Ovary (tissue), 9 donors: ENCODE measurements around the gene TBC1D1. TPM values are rescaled to one million over a fixed set of nuclear protein-coding genes. Genes with fewer than 3 reads are reported as not detected.

Source experiments
- DNase-seq, 5 donors: peaks; one replicate each; pipeline ENCODE4 v3.0.0-alpha.2; 2019 to 2020
- H3K27ac ChIP-seq, 2 donors: fragments of 200-600 bp; one replicate each; pipeline versions ENCODE4 v1.5.1 to v1.8.0; 2019 to 2022
- H3K27me3 ChIP-seq: fragments of 200-600 bp; one replicate; pipeline ENCODE4 v1.8.0; 2022
- H3K36me3 ChIP-seq: fragments of 200-600 bp; sonication (generic); one replicate; pipeline ENCODE4 v1.5.1; 2019
- H3K4me1 ChIP-seq: one replicate; pipeline ENCODE4 v1.8.1; 2013; ENCODE audit warnings: mild to moderate bottlenecking, moderate library complexity; ENCODE audit not compliant: insufficient read depth
- H3K4me3 ChIP-seq: fragments of 200-600 bp; sonication (generic); one replicate; pipeline ENCODE4 v1.5.1; 2017
- H3K9me3 ChIP-seq, 2 donors: fragments of 200-600 bp in 1 of 2; sonication (generic) in 1 of 2; one replicate each; pipeline versions ENCODE4 v1.5.1 to v1.8.1; 2013 to 2019; ENCODE audit warnings: mild to moderate bottlenecking in 1 of 2, moderate library complexity in 1 of 2
- EP300 ChIP-seq: sonication (generic); formaldehyde crosslinking; IDR thresholded peaks from one replicate; pipeline ENCODE4 v1.6.1; 2017; ENCODE audit warnings: antibody characterized with exemption
- POLR2A ChIP-seq: fragments of 450-650 bp; IDR thresholded peaks from one replicate; pipeline ENCODE4 v1.6.1; 2017; ENCODE audit warnings: antibody characterized with exemption, mild to moderate bottlenecking, moderate library complexity
- WGBS, 3 donors: extraction: QIAGEN DNeasy Blood & Tissue Kit in 1 of 3; methylation state at CpG; one replicate each; pipeline versions ENCODE4 v1.1.5 to v1.1.7; 2013 to 2017; 5-methylcytosine and 5-hydroxymethylcytosine counted together
- intact Hi-C, 4 donors: fragments of 100-400 bp; cut with DNase I; formaldehyde crosslinking; loops; one replicate each; pipeline versions ENCODE4 v1.11.0 to v1.15.1; 2022 to 2023
- polyA plus RNA-seq, 2 donors: library from polyadenylated mRNA; stranded (reverse); fragments of 200-250 nt in 1 of 2; fragments of 350-450 nt in 1 of 2; fragmentation: Illumina TruSeq in 1 of 2; extraction: RNeasy Lipid Tissue Mini Kit (QIAGEN cat#74804) in 1 of 2; gene quantifications; one replicate each; pipeline ENCODE4 v1.2.3, GENCODE V29; 2013 to 2014
- total RNA-seq, 7 donors: library from RNA; depleted of rRNA in 2 of 7; stranded (reverse); fragments of >200 nt in 2 of 7; fragmentation: NEBNext Ultra II Directional in 3 of 7; extraction: Animal tissue kit (Norgen Biotek cat#: 25700) in 3 of 7; gene quantifications; one replicate each; pipeline versions ENCODE4 v1.1.0 to v1.2.4, GENCODE V29; 2016 to 2023
- TF ChIP-seq, protein P1 (sequence below), 3 donors: fragments of 450-650 bp in 2 of 3; fragments of 200-600 bp in 1 of 3; IDR thresholded peaks; one replicate each; pipeline versions ENCODE4 v1.5.1 to v1.8.0; 2016 to 2022; ENCODE audit warnings: antibody characterized with exemption in 3 of 3, mild to moderate bottlenecking in 1 of 3
- donor health status: DM: no; HTN: no; CAD: no; lungs with moderate emphysema.
- donor health status: DM: no; HTN: no; CAD: no.
- donor health status: Bipolar disorder and iron deficiency.
- donor health status: DM: yes; HTN: yes; CAD: no.
- donor health status: DM: no; HTN: no; CAD: no.
- donor health status: DM: yes; HTN: yes; CAD: no.

The TBC1D1 gene
- total and polyA plus RNA-seq, 9 donors, result 39.5 to 104 (median 63.9) TPM

DNA sequence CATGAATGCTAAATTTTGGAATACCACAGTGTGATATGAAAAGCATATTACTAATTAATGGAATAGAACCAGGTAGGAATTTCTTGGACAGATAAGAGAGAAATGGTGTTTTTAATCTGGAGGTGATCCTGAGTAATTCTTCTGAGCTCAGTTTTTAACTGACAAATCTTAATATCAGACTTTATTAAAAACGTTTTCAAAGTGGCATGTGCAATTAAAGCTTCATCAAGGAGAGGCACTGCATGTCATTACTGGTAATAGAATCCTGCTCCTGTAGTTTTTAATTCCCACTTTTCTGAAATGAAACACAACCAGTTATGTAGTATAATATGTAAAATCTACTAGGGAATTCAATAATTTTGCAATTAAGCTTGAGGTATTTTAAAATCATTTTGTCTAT, 62.3 kb downstream of the TBC1D1 start:
- DNase-seq, result no peak
- Histone ChIP-seq H3K9me3 (no peaks in the 10 kb centered on the region), H3K36me3 (no peaks in the 10 kb centered on the region), H3K27ac (no peak overlapping the region), H3K27me3 (no peaks in the 10 kb centered on the region), H3K4me1 (no peaks in the 10 kb centered on the region), H3K4me3 (no peak overlapping the region)
- 23 to 48% (median 38%) methylated on average over 1 of the region's 1 CpG for WGBS, 3 donors
- TF ChIP-seq EP300, result no peak
- no peak for TF ChIP-seq POLR2A
- TF ChIP-seq, protein P1, sequence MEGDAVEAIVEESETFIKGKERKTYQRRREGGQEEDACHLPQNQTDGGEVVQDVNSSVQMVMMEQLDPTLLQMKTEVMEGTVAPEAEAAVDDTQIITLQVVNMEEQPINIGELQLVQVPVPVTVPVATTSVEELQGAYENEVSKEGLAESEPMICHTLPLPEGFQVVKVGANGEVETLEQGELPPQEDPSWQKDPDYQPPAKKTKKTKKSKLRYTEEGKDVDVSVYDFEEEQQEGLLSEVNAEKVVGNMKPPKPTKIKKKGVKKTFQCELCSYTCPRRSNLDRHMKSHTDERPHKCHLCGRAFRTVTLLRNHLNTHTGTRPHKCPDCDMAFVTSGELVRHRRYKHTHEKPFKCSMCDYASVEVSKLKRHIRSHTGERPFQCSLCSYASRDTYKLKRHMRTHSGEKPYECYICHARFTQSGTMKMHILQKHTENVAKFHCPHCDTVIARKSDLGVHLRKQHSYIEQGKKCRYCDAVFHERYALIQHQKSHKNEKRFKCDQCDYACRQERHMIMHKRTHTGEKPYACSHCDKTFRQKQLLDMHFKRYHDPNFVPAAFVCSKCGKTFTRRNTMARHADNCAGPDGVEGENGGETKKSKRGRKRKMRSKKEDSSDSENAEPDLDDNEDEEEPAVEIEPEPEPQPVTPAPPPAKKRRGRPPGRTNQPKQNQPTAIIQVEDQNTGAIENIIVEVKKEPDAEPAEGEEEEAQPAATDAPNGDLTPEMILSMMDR (IDR thresholded peaks at IDR 0.05), result no peak
- intact Hi-C loops, result no loop called here

DNA sequence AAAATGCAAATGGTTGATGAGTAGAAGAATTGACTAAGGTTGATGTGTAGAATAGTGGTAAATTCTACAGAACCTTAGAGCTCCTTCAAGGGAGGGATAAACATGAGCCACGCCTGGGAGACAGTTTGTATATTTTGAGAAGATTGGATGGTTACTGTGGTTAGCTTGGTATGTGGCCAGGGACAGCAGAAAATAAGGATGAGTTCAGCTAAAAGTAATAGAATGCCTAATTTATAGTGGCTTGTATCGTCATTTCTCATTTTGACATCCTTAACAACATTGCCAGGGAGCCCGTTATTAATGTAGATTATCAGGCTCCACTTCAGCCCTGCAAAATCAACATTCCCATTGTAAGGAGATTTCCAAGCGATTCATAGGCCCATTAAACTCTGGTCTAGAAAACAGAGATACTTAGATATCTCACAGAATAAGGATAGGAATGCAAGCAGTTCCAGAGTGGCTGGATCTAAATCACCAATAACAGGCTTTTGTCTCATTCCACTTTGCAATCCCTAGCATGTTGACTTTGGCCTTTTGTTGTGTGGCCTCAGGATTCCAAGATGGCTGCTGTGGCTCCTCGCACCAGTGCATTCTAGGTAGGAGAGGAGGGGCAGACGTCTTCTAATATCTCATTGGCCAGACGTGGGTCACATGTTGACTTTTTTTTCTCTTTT, 62.9 kb downstream of the TBC1D1 start:
- intact Hi-C loops, result no loop called here
- Histone ChIP-seq H3K36me3 (no peaks in the 10 kb centered on the region), H3K27ac (no peak overlapping the region), H3K4me3 (no peak overlapping the region), H3K4me1 (no peaks in the 10 kb centered on the region), H3K27me3 (no peaks in the 10 kb centered on the region), H3K9me3 (no peaks in the 10 kb centered on the region)
- TF ChIP-seq POLR2A (no peak), EP300 (no peak)
- TF ChIP-seq, protein P1 (IDR thresholded peaks at IDR 0.05), result no peak
- no peak for DNase-seq
- WGBS, 3 donors, result 47 to 61% (median 54%) methylated on average over 7 of the region's 7 CpGs

DNA sequence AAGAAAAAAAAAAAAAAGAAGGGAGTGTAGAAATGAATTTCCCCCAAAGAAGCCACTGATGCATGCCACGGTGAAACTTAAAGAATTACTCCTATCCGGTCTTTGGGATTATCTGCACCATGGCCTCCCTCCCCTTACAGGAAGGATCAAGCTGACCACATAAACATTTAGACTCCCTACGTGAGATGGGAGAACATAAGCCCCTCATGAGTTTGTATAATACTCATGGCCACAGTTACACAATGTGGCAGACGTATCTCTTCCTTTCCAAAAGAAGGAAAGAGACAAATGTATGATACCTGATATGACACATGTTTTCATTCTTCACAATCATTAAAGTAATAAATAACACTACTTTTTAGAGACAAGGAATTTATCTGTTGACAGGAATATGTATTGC, 66.1 kb downstream of the TBC1D1 start:
- DNase-seq, result no peak
- intact Hi-C loops, result no loop called here
- no peak overlapping the region for H3K4me3 ChIP-seq
- no peaks in the 10 kb centered on the region for H3K36me3 ChIP-seq
- H3K4me1 ChIP-seq, result no peaks in the 10 kb centered on the region
- H3K9me3 ChIP-seq, result no peaks in the 10 kb centered on the region
- no peak overlapping the region for H3K27ac ChIP-seq
- no peak for TF ChIP-seq EP300
- no peak for TF ChIP-seq POLR2A
- TF ChIP-seq, protein P1 (IDR thresholded peaks at IDR 0.05), result no peak
- H3K27me3 ChIP-seq, result no peaks in the 10 kb centered on the region
- 58 to 64% (median 59%) methylated on average over 4 of the region's 4 CpGs for WGBS, 3 donors

DNA sequence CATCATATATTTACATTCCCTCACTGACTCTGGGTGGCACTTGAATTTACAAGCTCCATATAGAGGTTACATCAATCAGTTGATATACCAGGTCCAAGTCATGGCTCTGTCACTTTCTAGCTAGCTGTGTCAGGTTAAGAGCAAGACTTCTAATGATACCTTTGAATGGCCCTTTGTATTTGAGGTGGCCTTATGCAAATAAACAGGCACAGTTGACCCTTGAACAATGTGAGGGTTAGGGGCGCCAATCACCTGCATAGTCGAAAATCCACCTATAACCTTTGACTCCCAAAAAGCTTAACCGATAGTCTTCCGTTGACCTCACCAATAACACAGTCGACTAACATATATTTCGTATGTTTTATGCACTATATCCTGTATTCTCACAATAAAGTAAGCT, 68.0 kb downstream of the TBC1D1 start:
- H3K27ac ChIP-seq, result no peak overlapping the region
- H3K36me3 ChIP-seq, result no peaks in the 10 kb centered on the region
- no peak for TF ChIP-seq POLR2A
- TF ChIP-seq EP300, result no peak
- TF ChIP-seq, protein P1 (IDR thresholded peaks at IDR 0.05), result no peak
- no peak for DNase-seq
- H3K9me3 ChIP-seq, result no peaks in the 10 kb centered on the region
- no peaks in the 10 kb centered on the region for H3K27me3 ChIP-seq
- H3K4me3 ChIP-seq, result no peak overlapping the region
- WGBS, 3 donors, result 81 to 90% (median 82%) methylated on average over 6 of the region's 6 CpGs
- intact Hi-C loops, result no loop called here
- H3K4me1 ChIP-seq, result no peaks in the 10 kb centered on the region
